GM23248 (cell line): Measurements from ENCODE around the gene PRELID1.

Source experiments
- EZH2 ChIP-seq: fragments of 200-600 bp; sonication (generic); IDR thresholded peaks from 2 replicates; pipeline ENCODE4 v1.6.1; 2018; ENCODE audit warnings: antibody characterized with exemption, mild to moderate bottlenecking; ENCODE audit not compliant: insufficient read depth, poor library complexity, severe bottlenecking
- EZH2phosphoT487 ChIP-seq: fragments of 200-600 bp; sonication (generic); IDR thresholded peaks from 2 replicates; pipeline ENCODE4 v1.6.1; 2018; ENCODE audit warnings: antibody characterized with exemption, moderate library complexity, mild to moderate bottlenecking, low read depth; ENCODE audit not compliant: insufficient read depth

DNA sequence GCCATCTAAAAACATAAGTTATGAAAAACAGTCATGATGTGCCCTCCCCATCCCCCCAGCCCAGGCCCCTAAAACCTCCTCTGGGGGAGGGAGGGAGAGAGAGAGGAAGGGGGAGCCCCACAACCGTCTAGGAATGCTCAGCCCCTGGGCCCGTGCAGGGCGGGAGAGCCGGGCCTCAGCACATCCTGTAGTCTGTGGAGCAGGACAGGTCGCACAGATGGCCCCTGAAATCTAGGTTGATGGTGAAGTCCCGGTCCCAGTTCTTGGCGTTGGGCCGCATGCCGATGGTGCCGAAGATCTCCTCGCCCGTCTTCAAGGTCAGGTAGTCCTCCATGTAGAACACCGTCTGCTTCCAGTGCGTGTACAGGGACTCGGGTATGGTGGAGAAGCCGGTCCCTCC, 38.2 kb upstream of the PRELID1 start:
- no peak for TF ChIP-seq EZH2
- TF ChIP-seq EZH2phosphoT487 = no peak
